ENCODE measurements around the gene CNTF.

DNA sequence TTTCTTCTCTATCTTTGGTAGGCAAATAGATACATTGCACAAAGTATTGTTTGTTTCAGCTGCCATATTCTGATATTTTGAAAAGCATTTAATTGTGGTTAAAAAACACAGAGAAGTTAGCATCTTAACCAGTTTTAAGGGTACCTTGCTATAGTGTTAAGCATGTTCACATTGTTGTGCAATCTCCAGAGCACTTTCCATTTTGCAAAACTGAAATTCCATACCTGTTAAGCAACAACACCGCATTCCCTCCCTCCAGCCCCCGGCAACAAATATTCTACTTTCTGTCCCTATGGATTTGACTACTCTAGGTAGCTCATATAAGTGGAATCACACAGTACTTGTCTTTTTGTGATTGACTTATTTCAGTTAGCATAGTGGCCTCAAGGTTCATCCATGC, 33.9 kb downstream of the CNTF start:
- no peak for TF ChIP-seq POLR2A (IDR thresholded peaks at IDR 0.05; ENCODE audit: low read length)
- TF ChIP-seq GATA1 (IDR thresholded peaks at IDR 0.05; ENCODE audit: low read depth, low read length) = no peak
